Measurements from ENCODE around the gene CXorf38.

Gene CXorf38, protein sequence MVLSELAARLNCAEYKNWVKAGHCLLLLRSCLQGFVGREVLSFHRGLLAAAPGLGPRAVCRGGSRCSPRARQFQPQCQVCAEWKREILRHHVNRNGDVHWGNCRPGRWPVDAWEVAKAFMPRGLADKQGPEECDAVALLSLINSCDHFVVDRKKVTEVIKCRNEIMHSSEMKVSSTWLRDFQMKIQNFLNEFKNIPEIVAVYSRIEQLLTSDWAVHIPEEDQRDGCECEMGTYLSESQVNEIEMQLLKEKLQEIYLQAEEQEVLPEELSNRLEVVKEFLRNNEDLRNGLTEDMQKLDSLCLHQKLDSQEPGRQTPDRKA

DNA sequence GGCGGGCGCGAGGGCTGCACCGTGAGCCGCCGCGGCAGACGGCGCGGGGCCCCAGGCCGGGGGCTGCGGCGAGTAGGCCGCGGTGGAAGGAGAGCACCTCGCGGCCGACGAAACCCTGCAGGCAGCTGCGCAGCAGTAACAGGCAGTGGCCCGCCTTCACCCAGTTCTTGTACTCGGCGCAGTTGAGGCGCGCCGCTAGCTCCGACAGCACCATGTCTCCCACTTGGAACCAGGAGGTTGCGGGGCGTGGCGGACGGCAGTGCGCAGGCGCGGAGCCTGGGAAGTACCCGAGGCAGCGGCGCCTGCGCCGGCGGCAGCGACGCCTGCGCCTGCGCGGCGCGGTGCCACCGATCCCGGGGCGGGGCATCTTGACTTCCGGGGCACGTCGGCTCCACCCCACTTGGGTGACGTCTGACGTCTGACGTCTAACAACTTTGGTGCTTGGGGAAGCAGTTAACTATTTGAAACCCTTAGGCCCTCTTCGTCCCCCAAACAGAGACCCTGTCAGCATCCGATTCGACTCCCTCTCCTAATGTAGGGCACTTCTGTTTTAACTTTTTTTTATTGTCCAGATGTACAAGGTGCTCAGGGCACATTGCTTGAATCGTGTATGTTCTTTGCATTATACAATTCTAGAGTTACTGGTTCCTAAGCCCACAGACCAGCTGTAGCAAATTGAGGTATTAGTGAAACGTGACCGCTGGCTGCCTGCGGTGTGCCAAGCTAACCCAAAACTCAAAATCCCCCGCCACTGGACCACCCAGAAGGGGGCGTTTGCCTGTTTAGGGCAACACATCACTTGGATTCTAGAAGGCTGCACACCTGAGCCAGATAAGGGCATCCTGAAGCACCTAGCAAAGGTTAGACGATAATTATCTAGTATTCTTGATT, at the start of gene CXorf38:
Gene CXorf38 (minus strand): TSS at position 255 of the 891 bp plus-strand sequence. CDS start 41 bp downstream, at position 214.
- DNase-seq (ENCODE audit: low read depth): peak; percentile 87

DNA sequence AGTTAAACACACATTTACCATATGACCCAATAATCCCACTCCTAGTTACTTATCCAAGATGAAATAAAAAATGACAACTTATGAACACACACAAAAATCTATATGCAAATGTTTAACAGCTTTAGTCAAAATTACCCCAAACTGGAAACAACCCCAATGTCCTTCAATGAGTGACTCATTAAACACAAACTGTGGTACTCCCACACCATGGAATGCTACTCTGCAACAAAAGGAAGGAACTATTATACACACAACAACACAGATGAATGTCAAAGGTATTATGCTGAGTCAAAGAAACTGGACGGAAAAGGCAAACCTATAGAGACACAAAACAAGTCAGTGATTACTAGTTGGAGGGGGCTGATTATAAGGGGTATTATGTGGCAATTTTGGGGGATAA, 47.4 kb upstream of the CXorf38 start:
- DNase-seq (ENCODE audit: low read depth): no peak

DNA sequence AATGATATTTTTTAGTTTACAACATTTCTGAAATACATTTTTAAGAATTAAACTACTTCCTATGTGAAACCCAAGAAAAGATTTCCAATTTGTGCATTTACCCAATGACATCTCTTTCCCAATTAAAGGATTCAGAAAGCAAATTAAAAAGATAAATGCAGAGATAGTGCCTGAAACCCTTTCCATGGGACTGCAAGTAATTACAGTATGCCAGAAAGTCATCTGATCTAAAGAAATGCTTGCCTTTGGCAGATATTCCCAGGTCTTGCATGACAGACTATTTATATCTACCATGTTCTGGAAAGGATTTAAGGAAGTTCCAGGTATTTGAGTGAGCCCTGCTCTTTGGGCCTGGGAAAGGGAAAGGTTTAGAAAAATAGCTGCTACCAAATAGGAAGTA, 41.6 kb upstream of the CXorf38 start:
- DNase-seq (ENCODE audit: low read depth): no peak

DNA sequence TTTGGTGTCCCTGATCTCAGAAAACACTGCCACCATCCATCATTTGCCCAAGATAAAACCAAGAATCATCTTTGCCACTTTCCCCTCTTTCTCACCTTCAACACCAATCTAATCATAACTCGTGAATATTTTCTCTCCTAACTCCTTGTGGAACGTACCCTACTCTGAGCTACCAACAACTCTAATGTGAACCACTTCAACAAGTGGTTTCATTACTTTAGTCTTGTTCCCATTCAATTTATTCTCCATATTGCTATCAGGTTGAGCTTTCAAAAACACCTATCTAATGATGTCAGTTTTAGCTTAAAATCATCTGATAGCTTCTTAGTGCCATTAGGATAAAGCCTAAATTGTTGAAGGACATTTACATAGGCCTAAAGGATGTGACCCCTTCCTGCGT, 39.8 kb upstream of the CXorf38 start:
- DNase-seq (ENCODE audit: low read depth): no peak

DNA sequence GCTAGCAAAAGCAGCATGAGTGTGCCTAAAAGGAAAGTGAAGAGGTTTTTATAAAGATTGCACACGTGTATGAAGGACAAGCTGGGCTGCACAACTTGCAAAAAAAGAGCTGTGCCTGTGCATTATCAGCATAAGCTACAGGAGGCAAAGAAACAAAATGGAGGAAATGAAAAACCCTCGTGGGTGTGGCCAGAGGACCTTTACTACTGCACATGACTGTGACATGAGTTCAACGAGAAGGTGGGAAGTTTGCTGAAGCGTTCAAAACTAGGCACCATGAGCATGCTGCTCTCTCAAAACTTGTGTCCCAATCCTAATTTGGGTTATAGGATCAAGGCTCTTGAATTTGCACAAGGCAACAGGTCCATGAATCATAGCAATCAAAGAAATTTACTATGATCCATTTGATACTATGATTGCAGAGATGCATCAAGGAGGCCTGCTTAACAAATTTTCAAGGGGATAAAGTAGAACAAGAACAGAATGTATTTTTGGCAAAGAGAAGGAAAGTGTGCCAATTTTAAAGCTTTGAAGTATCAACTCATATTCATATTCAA, 38.1 kb upstream of the CXorf38 start:
- DNase-seq (ENCODE audit: low read depth): no peak

DNA sequence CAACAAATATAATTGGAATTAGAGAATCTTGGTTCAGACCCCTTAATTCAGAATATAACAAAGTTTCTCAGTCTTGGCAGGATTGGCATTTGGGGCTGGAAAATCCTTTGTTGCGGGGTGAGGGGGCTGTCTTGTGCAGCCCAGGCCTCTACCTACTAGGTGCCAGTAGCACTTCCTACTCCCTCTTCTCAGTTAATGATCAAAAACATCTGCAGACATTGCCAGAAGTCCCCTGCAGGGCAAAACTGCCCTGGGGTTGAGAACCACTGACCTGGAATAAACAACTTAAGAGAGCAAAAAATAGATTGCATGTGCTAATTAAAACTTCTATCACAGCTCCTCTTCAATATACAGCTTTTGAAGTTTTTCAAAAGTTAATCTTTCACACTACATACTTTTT, 36.7 kb upstream of the CXorf38 start:
- DNase-seq (ENCODE audit: low read depth): no peak

DNA sequence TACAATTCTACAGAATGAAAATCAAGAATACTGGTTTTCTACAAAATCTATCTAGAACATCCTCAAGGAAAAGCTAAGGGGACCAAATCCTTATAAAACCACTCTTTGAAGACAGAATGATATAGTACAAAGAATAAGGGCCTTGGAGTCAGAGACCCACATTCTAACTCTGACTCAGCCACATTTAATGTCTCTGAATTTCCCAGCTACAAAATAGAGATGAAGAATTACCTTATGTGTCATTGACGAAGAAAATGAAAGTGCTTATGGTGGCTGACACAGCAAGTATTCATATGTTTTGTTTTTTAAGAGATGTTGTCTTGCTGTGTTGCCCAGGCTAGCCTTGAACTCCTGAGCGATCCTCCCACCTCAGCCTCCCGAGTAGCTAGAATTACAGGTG, 35.9 kb upstream of the CXorf38 start:
- DNase-seq (ENCODE audit: low read depth): no peak

DNA sequence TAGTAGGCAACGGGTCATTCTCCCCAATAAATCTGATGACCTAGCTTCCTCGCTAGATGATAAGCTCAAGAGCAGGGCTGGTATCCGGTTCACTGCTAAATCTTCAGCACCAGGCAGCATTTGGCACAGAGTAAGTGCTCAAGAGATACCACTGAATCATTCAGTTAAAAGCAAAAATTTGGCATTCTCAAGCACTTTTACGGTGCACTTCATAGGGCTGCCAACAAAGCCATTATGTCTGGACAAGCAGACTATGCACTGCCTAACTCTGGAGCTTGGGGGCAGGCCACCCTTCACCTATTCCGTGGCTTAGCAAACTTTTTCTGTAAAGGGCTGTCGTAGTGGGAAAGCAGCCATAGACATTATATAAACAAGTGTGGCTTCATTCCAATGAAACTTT, 23.8 kb upstream of the CXorf38 start:
- DNase-seq (ENCODE audit: low read depth): no peak

DNA sequence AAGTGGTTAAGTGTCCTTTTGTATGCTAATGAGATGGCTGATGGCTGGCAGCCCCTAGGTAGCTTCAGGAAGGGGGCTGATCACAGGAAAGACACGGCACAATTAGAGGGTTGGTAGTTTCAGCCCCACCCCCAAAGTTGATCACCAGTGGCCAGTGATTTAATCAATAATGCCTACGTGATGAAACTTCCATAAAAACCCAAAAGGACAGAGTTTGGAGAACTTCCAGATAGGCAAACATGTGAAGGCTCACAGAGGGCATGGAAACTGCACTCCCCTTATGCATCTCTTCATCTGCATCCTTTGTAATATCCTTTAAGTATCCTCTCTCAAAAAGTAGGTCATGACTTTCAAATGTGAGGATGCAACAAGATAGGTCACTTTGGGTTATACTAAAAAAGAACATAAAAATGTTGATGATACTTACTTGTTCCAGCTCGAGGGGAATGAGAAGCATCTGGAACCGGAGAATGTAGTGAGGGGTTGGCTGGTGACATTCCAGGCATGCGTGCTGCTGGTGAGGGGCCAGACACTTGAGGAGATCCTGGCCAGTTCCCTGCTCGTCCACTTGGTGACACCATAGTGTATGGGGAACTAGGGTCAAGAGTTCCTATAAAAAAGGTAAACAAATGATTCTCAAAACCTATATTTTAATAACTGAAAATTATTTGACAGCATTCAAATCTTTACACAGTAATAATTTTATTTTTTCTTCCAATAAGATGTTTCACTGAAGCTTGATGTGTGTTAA, 16.7 kb upstream of the CXorf38 start:
- DNase-seq (ENCODE audit: low read depth): no peak

DNA sequence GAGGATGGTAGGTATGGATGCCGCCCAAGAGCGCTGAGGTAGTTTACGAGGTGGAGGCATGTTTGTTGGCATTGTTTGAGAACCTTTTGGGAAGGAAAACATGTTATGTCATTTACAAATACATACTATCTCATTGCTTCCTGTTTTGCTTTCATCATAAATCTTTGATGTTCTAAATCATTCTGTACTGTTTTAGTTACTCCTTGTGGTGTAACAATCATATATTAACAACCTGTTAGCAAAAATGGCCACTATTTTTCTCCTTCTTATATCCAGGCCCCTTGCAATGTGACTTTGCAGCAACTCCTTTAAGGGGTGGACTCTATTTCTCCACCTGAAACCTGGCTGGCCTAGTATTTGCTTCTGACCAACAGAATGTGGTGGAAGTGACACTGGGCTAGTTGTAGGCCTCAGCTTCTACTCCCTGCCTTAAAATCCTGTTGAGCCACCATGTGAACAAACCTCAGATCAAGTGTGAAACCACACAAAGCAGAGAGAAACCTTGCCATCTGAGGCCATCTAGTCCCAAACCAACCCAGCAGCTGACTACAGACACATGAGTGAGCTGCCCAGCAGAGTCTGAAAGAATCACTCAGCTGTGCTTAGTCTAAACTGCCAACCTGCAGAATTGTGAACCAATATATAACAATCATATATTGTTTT, 15.8 kb upstream of the CXorf38 start:
- DNase-seq (ENCODE audit: low read depth): no peak

DNA sequence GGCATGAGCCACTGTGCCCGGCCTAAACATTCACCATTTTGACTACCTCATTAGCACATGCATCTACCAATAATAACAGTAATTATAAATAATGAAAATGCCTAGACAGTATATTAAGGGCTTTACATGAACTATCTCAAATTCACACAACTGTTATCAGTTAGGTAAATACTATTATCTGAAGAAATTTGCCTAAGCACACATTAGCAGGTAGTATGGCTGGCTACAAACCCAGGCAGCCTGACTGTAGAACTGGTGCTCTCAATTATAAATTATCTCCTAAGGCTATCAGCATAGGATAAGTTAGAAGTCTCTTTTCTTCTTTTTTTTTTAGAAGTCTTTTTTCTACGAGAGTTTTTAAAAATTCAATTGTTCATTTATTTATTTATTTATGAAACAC, 14.1 kb upstream of the CXorf38 start:
- DNase-seq (ENCODE audit: low read depth): no peak

DNA sequence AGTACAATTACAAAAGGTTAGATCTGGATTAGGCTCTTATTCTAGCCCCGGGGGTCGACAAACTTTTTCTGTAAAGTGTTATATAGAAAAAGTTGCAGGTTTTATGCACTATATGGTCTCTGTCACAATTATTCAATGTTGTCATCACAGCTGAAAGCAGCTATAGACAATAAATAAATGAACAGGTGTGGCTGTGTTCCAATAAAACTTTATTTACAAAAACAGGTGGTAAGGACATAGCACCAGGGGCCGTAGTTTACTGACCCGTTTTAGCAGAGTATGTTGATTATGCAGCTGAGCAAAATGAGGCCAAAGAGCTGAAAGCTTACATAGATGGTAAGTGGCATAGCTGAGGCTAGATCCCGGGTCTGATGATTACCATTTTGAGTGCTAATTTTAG, 13.0 kb upstream of the CXorf38 start:
- no peak for DNase-seq (ENCODE audit: low read depth)

DNA sequence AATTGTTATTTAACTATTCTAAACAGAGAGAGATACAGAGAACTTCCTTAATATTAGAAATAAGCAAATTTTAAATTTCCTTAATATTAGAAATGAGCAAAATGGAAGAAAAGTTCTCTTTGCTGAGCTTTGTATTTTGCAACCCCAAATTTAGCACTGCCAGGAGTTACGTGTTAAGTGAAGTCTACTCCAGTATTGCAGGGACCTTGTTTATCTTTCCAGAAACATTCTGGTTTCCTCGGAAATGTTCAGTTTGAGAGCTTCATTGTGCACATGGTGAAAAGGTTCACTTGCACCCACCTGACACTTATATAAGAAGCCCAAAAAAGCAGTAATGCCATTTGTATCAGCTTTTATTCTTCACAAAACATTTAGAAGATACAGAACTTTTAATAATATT, 6.2 kb upstream of the CXorf38 start:
- DNase-seq (ENCODE audit: low read depth): no peak

DNA sequence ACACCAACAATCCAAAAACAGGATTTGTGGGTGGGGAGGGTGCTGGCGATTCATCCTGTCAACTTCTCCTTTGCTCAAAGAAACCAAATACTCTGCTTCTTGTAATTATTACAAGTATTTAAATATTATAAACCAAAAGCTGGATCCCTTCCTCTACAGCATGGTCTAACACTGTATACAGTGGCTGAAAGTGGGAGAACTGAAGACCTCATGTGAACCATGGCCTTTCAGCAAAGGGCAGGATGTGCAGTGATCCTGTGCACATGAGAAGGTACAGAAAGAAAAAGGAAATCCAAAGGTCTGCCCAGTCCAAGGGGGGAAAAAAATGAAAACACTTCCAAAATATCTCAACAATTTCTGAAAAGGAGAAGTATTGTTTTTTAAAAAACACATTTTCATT, 5.3 kb upstream of the CXorf38 start:
- DNase-seq (ENCODE audit: low read depth): no peak

DNA sequence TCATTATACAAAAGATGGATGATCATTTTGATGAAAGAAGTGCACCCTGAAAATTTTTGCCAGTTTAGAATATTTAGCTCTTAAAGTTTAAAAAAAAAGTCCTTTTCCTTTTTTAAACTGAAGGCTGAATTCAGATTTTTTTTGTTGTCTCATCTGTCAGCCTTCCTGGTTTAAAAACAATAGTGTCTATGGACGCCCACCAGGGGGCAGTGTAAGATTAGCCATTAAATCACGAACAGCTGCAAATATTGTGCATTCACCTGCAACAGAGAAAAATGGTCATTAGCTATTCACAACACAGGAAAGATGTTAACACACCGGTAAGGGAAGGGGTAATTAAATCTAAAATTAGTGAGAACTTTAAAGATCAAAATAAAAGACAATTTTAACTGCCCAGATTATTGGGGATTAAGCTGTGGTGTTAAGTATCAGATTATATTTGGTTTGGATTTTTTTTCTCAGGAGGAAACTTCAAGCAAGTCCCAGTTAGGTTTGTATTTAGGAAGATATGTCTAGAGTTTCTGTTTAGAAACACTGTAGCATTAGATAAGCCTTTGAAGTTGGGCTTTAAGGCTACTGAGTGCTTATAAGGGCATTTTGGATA, 4.4 kb upstream of the CXorf38 start:
- DNase-seq (ENCODE audit: low read depth): peak; percentile 47

DNA sequence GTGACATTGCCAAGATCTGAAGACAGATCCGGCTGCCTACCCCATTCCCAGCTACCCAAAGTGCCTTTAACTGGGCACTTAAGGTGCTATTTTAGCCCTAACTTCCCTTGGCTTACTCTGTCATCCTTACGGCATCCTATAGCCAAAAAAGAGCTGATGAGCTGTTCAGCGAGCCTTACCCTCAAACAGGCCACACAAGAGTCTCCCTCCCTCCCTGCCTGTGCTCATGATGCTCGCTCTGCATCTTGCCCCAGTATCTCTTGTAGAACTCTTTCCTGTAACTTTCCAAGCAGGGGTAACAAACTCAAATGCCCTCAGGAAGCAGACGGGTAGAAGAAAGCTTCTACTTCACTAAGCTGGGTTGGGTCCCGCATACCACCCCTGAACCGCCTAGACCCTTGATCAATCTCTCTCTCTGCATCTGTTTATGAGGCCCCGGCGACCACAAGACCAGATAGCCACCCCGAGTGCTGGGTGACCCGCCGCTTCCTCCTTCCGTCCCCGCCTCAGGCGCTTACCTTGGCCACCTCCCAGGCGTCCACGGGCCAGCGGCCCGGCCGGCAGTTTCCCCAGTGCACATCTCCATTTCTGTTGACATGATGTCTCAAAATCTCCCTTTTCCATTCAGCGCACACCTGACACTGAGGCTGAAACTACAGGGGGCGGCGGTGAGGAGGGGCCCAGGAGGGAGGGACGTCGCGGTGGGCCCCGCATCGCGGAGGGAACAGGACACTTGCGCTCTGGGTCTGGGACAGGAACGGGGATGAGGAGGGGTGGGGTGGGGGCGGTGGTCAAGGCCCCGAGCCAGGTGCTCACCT, 663 bp downstream of the CXorf38 start:
- DNase-seq (ENCODE audit: low read depth): no peak

DNA sequence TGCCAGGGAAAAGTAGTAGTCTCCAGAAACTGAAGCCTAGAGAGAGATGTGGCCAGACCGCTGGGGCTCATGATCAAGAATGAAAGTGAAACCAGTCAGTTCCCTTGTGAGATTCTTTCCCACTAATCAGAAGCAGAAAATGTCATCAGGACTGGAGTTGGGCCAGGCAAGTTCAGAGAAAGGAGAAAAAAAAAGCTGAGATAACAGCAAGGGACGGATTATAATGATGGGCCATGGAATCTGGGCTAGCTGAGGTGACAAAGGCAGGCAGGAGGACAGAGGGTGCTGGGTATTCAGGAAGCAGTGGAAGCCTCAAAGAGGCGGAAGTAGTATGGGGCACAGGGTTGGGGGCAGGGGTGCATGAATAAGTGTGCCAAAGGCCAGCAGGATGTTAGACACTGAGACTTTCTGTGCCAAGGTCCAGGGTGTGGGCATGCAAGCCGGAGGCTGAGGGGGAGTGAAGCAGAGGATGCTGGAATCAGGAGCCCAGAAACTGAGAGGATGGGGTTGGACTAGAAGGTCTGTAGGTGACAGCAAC, 2.5 kb downstream of the CXorf38 start:
- no peak for DNase-seq (ENCODE audit: low read depth)

DNA sequence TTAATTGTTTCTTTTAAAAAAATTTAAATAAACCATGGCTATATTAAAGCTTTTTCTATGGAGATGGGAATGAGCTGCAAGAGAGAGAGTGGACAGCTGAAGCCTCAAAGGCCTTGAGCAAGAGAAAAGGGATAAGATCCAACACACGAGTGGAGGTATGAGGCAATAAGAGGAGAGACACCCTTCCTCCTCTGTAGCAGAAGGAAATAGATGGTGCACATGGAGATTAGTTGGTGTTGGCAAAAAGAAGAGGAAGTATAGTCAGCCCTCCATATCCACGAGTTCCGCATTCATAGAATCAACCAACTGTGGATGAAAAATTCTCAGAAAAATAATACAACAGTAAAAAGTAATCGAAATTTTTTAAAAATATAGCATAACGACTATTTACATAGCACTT, 3.2 kb downstream of the CXorf38 start:
- DNase-seq (ENCODE audit: low read depth): no peak

DNA sequence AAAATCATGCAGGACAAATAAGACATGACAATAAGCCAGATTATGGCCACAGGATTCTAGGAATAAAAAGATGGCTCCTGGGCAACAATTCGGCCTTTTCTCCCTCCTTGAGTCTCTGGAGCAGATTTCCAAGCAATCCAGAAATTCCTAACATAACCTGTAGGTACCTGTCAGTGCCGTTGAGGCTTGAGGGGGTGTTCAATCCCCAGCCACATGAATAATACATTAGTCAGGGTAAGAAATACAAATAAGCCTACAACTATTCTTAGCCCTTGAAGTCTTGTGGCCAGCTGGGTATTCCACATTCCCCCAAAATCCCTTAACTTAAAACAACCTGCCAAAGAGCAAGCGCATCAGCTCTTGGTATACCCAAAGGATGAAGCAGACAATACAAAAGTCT, 9.7 kb downstream of the CXorf38 start:
- DNase-seq (ENCODE audit: low read depth): no peak

DNA sequence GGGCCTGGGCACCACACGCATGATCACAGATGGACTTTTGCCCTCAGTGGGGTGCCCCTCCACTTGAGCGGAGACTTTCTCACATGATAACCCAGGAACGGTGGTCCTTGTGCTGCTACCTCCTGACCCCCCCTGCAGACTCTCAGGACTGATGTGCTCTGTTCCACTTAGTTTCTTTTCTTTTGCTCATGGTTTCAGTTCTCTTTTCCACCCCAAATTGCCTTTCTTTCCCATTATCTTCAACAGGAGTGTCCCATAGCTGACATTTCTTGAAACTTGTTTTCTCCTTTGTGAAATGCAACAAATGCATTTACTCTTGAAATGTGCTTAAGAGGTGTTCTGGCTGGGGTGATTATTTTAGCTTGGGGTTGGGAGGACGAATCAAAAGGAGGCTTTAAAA, 15.2 kb downstream of the CXorf38 start:
- DNase-seq (ENCODE audit: low read depth): no peak

Measured in activated T-cell treated with anti-CD3 and anti-CD28 coated beads for 24 hours (primary cell).